Measurements from ENCODE around the gene SMYD5. TPM values are rescaled to one million over a fixed set of nuclear protein-coding genes. Genes with fewer than 3 reads are reported as not detected.
A peak's percentile ranks its signal among the peaks of the same experiment; 100 is the strongest.
"Not testable (repeated sequence)": the region's sequence is repeated elsewhere in the genome, so short reads cannot be mapped to it uniquely, and the experiment has no call there.

Gene SMYD5
- 5.2 TPM for total RNA-seq (2013)
- polyA plus RNA-seq (1 to 10 TPM; 1.6 to 5.2 (median 1.7) TPM), polyA minus RNA-seq (3.2 and 4.1 TPM in 2 replicates), total RNA-seq (0.87 to 4.4 (median 2.0) reads per million in 11 experiments)

GRCh38 chr2:73214120-73215035 lies at the start of gene SMYD5:
TSS of gene SMYD5 (plus strand) at chr2:73214245. CDS start at chr2:73214267, 22 bp downstream.
- peak; percentile 74 to 78 (median 74) for DNase-seq
- H3K4me2 ChIP-seq (replicated peaks; ENCODE audit: extremely low read depth, low read length, poor library complexity, severe bottlenecking), result peak within 1 kb of the TSS; percentile 98
- Mint-ChIP-seq H3K27ac (peak within 1 kb of the TSS in 6 of 7 donors; percentile 61 to 85 (median 82)), H3K4me3 (peak within 1 kb of the TSS; percentile 87 to 92), H3K9me3 (no peaks in the 10 kb centered on the region), H3K27me3 (ENCODE audit: low read depth in 3 of 3) (peaks cover under 1 to 4% (median 1%) of the 10 kb centered on the region in 3 donors), H3K36me3 (peaks cover 4 to 6% of the 10 kb centered on the region in 2 donors), H3K4me1 (peaks cover 22% of the 10 kb centered on the region)
- intact Hi-C loops (cut with micrococcal nuclease), result loop anchor here in 1 of 2 donors (2.0 kb wide), 1 partner anchor 144 kb away; the partner anchor contains the start of gene SFXN5
- H3K4me1 ChIP-seq (ENCODE audit: control insufficient read depth in 1 of 2, insufficient read depth in 2 of 2, low read length in 2 of 2), result peaks cover 12 to 24% of the 10 kb centered on the region in 2 donors
- H3K36me3 ChIP-seq (replicated peaks in 1 of 2; ENCODE audit: control insufficient read depth in 1 of 2, insufficient read depth in 2 of 2, low read length in 2 of 2), result no peaks in the 10 kb centered on the region
- TF ChIP-seq CTCF (IDR thresholded peaks at IDR 0.05), result no peak
- peak within 1 kb of the TSS; percentile 60 to 95 (median 93) for H3K4me3 ChIP-seq (replicated peaks in 1 of 3; ENCODE audit: low read depth in 2 of 3, low read length in 3 of 3)
- no peaks in the 10 kb centered on the region for H3K9me3 ChIP-seq (replicated peaks in 1 of 2; ENCODE audit: control insufficient read depth in 1 of 2, insufficient read depth in 1 of 2, low read length in 2 of 2)
- H2AFZ ChIP-seq (ENCODE audit: insufficient read depth, low read depth, low read length, poor library complexity, severe bottlenecking), result peak within 1 kb of the TSS; percentile 99
- no peaks in the 10 kb centered on the region for H4K20me1 ChIP-seq (ENCODE audit: insufficient read depth, low read length)
- peaks cover 12% of the 10 kb centered on the region for H3K79me2 ChIP-seq (ENCODE audit: insufficient read depth, low read length)
- H3K9ac ChIP-seq (ENCODE audit: insufficient read depth, low read length, poor library complexity, severe bottlenecking), result peak within 1 kb of the TSS; percentile 66
- WGBS (ENCODE audit: insufficient coverage), result under 1% methylated on average over 60 of the region's 64 CpGs
- no peaks in the 10 kb centered on the region for H3K27me3 ChIP-seq (ENCODE audit: control insufficient read depth in 2 of 2, insufficient read depth in 2 of 2, low read length in 2 of 2)
- H3K27ac ChIP-seq (ENCODE audit: low read depth in 1 of 2, low read length in 2 of 2), result peak within 1 kb of the TSS in 1 of 2 donors; percentile 39

- not testable (repeated sequence) for H3K9me3 Mint-ChIP-seq; H3K36me3 ChIP-seq (replicated peaks in 1 of 2; ENCODE audit: control insufficient read depth in 1 of 2, insufficient read depth in 2 of 2, low read length in 2 of 2); H3K27me3 ChIP-seq (ENCODE audit: control insufficient read depth in 2 of 2, insufficient read depth in 2 of 2, low read length in 2 of 2); H3K4me1 Mint-ChIP-seq; H3K4me3 ChIP-seq (replicated peaks in 1 of 3; ENCODE audit: low read depth in 2 of 3, low read length in 3 of 3); H4K20me1 ChIP-seq (ENCODE audit: insufficient read depth, low read length); H3K9ac ChIP-seq (ENCODE audit: insufficient read depth, low read length, poor library complexity, severe bottlenecking); H3K9me3 ChIP-seq (replicated peaks in 1 of 2; ENCODE audit: control insufficient read depth in 1 of 2, insufficient read depth in 1 of 2, low read length in 2 of 2); H3K79me2 ChIP-seq (ENCODE audit: insufficient read depth, low read length); H3K27ac Mint-ChIP-seq; H3K4me2 ChIP-seq (replicated peaks; ENCODE audit: extremely low read depth, low read length, poor library complexity, severe bottlenecking); H3K4me1 ChIP-seq (ENCODE audit: control insufficient read depth in 1 of 2, insufficient read depth in 2 of 2, low read length in 2 of 2); H3K4me3 Mint-ChIP-seq; H3K27ac ChIP-seq (ENCODE audit: low read depth in 1 of 2, low read length in 2 of 2); H2AFZ ChIP-seq (ENCODE audit: insufficient read depth, low read depth, low read length, poor library complexity, severe bottlenecking); H3K36me3 Mint-ChIP-seq; DNase-seq
- WGBS (ENCODE audit: insufficient coverage), result no CpG with 5 or more reads among the region's 11 CpGs
- peaks cover 9 to 16% (median 14%) of the 10 kb centered on the region in 3 donors for H3K27me3 Mint-ChIP-seq (ENCODE audit: low read depth in 3 of 3)
- intact Hi-C loops (cut with micrococcal nuclease), result loop anchor here (2.0 kb wide), 1 partner anchor 81 kb away; no protein-coding TSS in a partner anchor
Measured at GRCh38 chr2:73165978-73166377, 48.1 kb upstream of the SMYD5 start.

GRCh38 chr2:73166813-73167212 lies 47.2 kb upstream of the SMYD5 start:
- H3K79me2 ChIP-seq (ENCODE audit: insufficient read depth, low read length); H3K4me2 ChIP-seq (replicated peaks; ENCODE audit: extremely low read depth, low read length, poor library complexity, severe bottlenecking); H3K4me3 ChIP-seq (replicated peaks in 1 of 3; ENCODE audit: low read depth in 2 of 3, low read length in 3 of 3); intact Hi-C loops (cut with micrococcal nuclease); H3K4me1 Mint-ChIP-seq; H2AFZ ChIP-seq (ENCODE audit: insufficient read depth, low read depth, low read length, poor library complexity, severe bottlenecking); H3K4me1 ChIP-seq (ENCODE audit: control insufficient read depth in 1 of 2, insufficient read depth in 2 of 2, low read length in 2 of 2); H3K9me3 Mint-ChIP-seq; H3K27ac ChIP-seq (ENCODE audit: low read depth in 1 of 2, low read length in 2 of 2); DNase-seq; H3K9me3 ChIP-seq (replicated peaks in 1 of 2; ENCODE audit: control insufficient read depth in 1 of 2, insufficient read depth in 1 of 2, low read length in 2 of 2); H3K27me3 ChIP-seq (ENCODE audit: control insufficient read depth in 2 of 2, insufficient read depth in 2 of 2, low read length in 2 of 2); H3K36me3 Mint-ChIP-seq; H4K20me1 ChIP-seq (ENCODE audit: insufficient read depth, low read length); H3K9ac ChIP-seq (ENCODE audit: insufficient read depth, low read length, poor library complexity, severe bottlenecking); H3K36me3 ChIP-seq (replicated peaks in 1 of 2; ENCODE audit: control insufficient read depth in 1 of 2, insufficient read depth in 2 of 2, low read length in 2 of 2); H3K4me3 Mint-ChIP-seq; H3K27ac Mint-ChIP-seq: not testable (repeated sequence)
- WGBS (ENCODE audit: insufficient coverage), result 100% methylated on average over 3 of the region's 8 CpGs
- H3K27me3 Mint-ChIP-seq (ENCODE audit: low read depth in 3 of 3), result peaks cover 8 to 17% (median 9%) of the 10 kb centered on the region in 3 donors
